Esophagus muscularis mucosa (tissue), 4 donors: ENCODE measurements around the gene LATS1. TPM values are rescaled to one million over a fixed set of nuclear protein-coding genes. Genes with fewer than 3 reads are reported as not detected.

Experiments used
- DNase-seq: peaks from one replicate; pipeline ENCODE4 v3.0.0-alpha.2; 2017; ENCODE audit errors: extremely low spot score
- H3K27ac ChIP-seq, 4 donors: fragments of 200-600 bp; sonication (generic); replicated peaks in 1 of 4; 1 replicate in 3 of 4; 2 replicates in 1 of 4; pipeline ENCODE4 v1.5.1; 2016 to 2019; ENCODE audit warnings: mild to moderate bottlenecking in 1 of 4
- H3K27me3 ChIP-seq, 4 donors: fragments of 200-600 bp; sonication (generic); one replicate each; pipeline versions ENCODE4 v1.5.1 to v1.6.0; 2016 to 2019
- H3K36me3 ChIP-seq, 4 donors: fragments of 200-600 bp; sonication (generic); one replicate each; pipeline ENCODE4 v1.5.1; 2016 to 2019
- H3K4me1 ChIP-seq, 4 donors: fragments of 200-600 bp; sonication (generic); one replicate each; pipeline ENCODE4 v1.5.1; 2016 to 2019
- H3K4me3 ChIP-seq, 4 donors: fragments of 200-600 bp; sonication (generic); 1 replicate in 2 of 4; 2 replicates in 2 of 4; pipeline ENCODE4 v1.5.1; 2016 to 2019; ENCODE audit warnings: mild to moderate bottlenecking in 4 of 4, moderate library complexity in 1 of 4
- H3K9me3 ChIP-seq, 4 donors: fragments of 200-600 bp; sonication (generic); 1 replicate in 3 of 4; 2 replicates in 1 of 4; pipeline ENCODE4 v1.5.1; 2016 to 2019
- CTCF ChIP-seq, 3 experiments: fragments of 200-600 bp in 2 of 3; fragments of 450-650 bp in 1 of 3; sonication (generic) in 2 of 3; IDR thresholded peaks; one replicate each; pipeline ENCODE4 v1.5.1; 2017 to 2019; ENCODE audit warnings: antibody characterized with exemption in 3 of 3, mild to moderate bottlenecking in 2 of 3, moderate library complexity in 1 of 3
- EP300 ChIP-seq: sonication (generic); formaldehyde crosslinking; IDR thresholded peaks from one replicate; pipeline ENCODE4 v1.6.1; 2017; ENCODE audit warnings: antibody characterized with exemption
- POLR2A ChIP-seq: fragments of 450-650 bp; IDR thresholded peaks from one replicate; pipeline ENCODE4 v1.6.1; 2017; ENCODE audit warnings: antibody characterized with exemption, moderate library complexity, mild to moderate bottlenecking, low read depth
- POLR2AphosphoS5 ChIP-seq, 2 donors: sonication (generic); formaldehyde crosslinking; IDR thresholded peaks; one replicate each; pipeline ENCODE4 v1.6.1; 2017; ENCODE audit warnings: antibody characterized with exemption in 2 of 2
- WGBS: methylation state at CpG from one replicate; pipeline ENCODE4 v1.1.5; 2018; 5-methylcytosine and 5-hydroxymethylcytosine counted together
- intact Hi-C: fragments of 100-400 bp; cut with DNase I; formaldehyde crosslinking; loops from one replicate; pipeline ENCODE4 v1.15.1; 2023
- total RNA-seq, 4 donors: library from RNA; depleted of rRNA; stranded (reverse); fragments of >200 nt; gene quantifications; one replicate each; pipeline versions ENCODE4 v1.1.0 to v1.2.1, GENCODE V29; 2016

The LATS1 gene
- total RNA-seq, 4 donors from 2014 or later = 27.0 to 33.6 (median 30.1) TPM

- intact Hi-C loops = no loop called here
- H3K9me3 ChIP-seq = no peaks in the 10 kb centered on the region
- peak within 1 kb of the TSS; percentile 80 to 87 (median 83) for H3K27ac ChIP-seq
- DNase-seq = peak; percentile 93
- peak within 1 kb of the TSS; percentile 78 to 93 (median 84) for H3K4me3 ChIP-seq
- under 1% methylated on average over 58 of the region's 69 CpGs for WGBS
- no peaks in the 10 kb centered on the region for H3K27me3 ChIP-seq
- H3K36me3 ChIP-seq = no peaks in the 10 kb centered on the region
- peak in 1 of 3 experiments; percentile 4 for TF ChIP-seq CTCF (IDR thresholded peaks at IDR 0.05)
- no peak for TF ChIP-seq EP300
- peak; percentile 27 for TF ChIP-seq POLR2A
- TF ChIP-seq POLR2AphosphoS5 (IDR thresholded peaks at IDR 0.05) = peak; percentile 87 to 91
- peaks cover 5 to 28% (median 22%) of the 10 kb centered on the region in 4 donors for H3K4me1 ChIP-seq
Measured at GRCh38 chr6:149648148-149649145, 69.5 kb downstream of the LATS1 start, which contains the start of gene KATNA1. TSS of gene KATNA1 (minus strand) at chr6:149648714. CDS start at chr6:149638547, 10,167 bp downstream.

GRCh38 chr6:149646599-149646998 is 71.3 kb downstream of the LATS1 start:
- WGBS = 92% methylated on average over 3 of the region's 3 CpGs

GRCh38 chr6:149642829-149643580 is 74.9 kb downstream of the LATS1 start:
- Histone ChIP-seq H3K4me1 (peaks cover 5 to 21% (median 15%) of the 10 kb centered on the region in 4 donors), H3K27me3 (no peaks in the 10 kb centered on the region), H3K27ac (no peak overlapping the region), H3K9me3 (no peaks in the 10 kb centered on the region), H3K4me3 (no peak overlapping the region), H3K36me3 (peaks cover 0 to 3% (median 1%) of the 10 kb centered on the region in 4 donors)
- 70% methylated on average over 1 of the region's 1 CpG for WGBS
- TF ChIP-seq EP300 (no peak), POLR2A (no peak), CTCF (IDR thresholded peaks at IDR 0.05) (no peak), POLR2AphosphoS5 (IDR thresholded peaks at IDR 0.05) (no peak)
- intact Hi-C loops = no loop called here
- no peak for DNase-seq

More at GRCh38 chr6:149646599-149646998, 71.3 kb downstream of the LATS1 start:
- intact Hi-C loops = no loop called here
- no peak for DNase-seq
- Histone ChIP-seq H3K4me3 (peak overlapping the region in 1 of 4 donors; percentile 93), H3K36me3 (no peaks in the 10 kb centered on the region), H3K27ac (no peak overlapping the region), H3K27me3 (no peaks in the 10 kb centered on the region), H3K9me3 (no peaks in the 10 kb centered on the region), H3K4me1 (peaks cover 5 to 28% (median 22%) of the 10 kb centered on the region in 4 donors)
- TF ChIP-seq EP300 (no peak), POLR2AphosphoS5 (IDR thresholded peaks at IDR 0.05) (no peak), CTCF (IDR thresholded peaks at IDR 0.05) (no peak), POLR2A (no peak)

- H3K27ac ChIP-seq = no peak overlapping the region
- 67% methylated on average over 2 of the region's 2 CpGs for WGBS
- H3K4me3 ChIP-seq = no peak overlapping the region
- no peak for DNase-seq
- H3K27me3 ChIP-seq = no peaks in the 10 kb centered on the region
- intact Hi-C loops = no loop called here
- TF ChIP-seq POLR2A (no peak), CTCF (IDR thresholded peaks at IDR 0.05) (no peak)
- H3K9me3 ChIP-seq = no peaks in the 10 kb centered on the region
- peaks cover 0 to 47% (median 23%) of the 10 kb centered on the region in 4 donors for H3K36me3 ChIP-seq
- H3K4me1 ChIP-seq = no peaks in the 10 kb centered on the region
Measured at GRCh38 chr6:149636124-149636523, 81.8 kb downstream of the LATS1 start.
